Activated naive CD8-positive, alpha-beta T cell treated with anti-CD3 and anti-CD28 coated beads, Interleukin-2, amount 10 ng/mL, durations not matched to agents 7 days and 5 days (primary cell): Measurements from ENCODE around the gene C1R. TPM values are rescaled to one million over a fixed set of nuclear protein-coding genes. Genes with fewer than 3 reads are reported as not detected.

ENCODE experiments used
- ATAC-seq: fragments of 150-1000 bp; cut with Tn5 transposase; one replicate; pipeline ENCODE4 v1.10.0; 2021; ENCODE audit warnings: low read depth, moderate library complexity
- POLR2A ChIA-PET: fragments of 350-600 bp; sonication (Branson Sonifier 250); formaldehyde crosslinking; loops from one replicate; lab custom pipeline; 2021; ENCODE audit warnings: antibody characterized with exemption; lab: Charles Lee
- DNase-seq: peaks from one replicate; pipeline ENCODE4 v3.0.0; 2021
- H3K27ac Mint-ChIP-seq: one replicate; pipeline ENCODE4 v1.8.0; 2022; ENCODE audit warnings: mild to moderate bottlenecking, mixed read lengths
- H3K27me3 Mint-ChIP-seq: one replicate; pipeline ENCODE4 v1.8.0; 2022; ENCODE audit warnings: mild to moderate bottlenecking, moderate library complexity, mixed read lengths
- H3K36me3 Mint-ChIP-seq: one replicate; pipeline ENCODE4 v1.8.0; 2021; ENCODE audit warnings: mild to moderate bottlenecking, mixed read lengths
- H3K4me1 Mint-ChIP-seq: one replicate; pipeline ENCODE4 v1.8.0; 2021; ENCODE audit warnings: mixed read lengths
- H3K4me3 Mint-ChIP-seq: one replicate; pipeline ENCODE4 v1.8.0; 2022; ENCODE audit warnings: mild to moderate bottlenecking, moderate library complexity, mixed read lengths
- H3K9me3 Mint-ChIP-seq: one replicate; pipeline ENCODE4 v1.8.0; 2021; ENCODE audit warnings: mixed read lengths
- total RNA-seq, 2 experiments: library from RNA; stranded (reverse); gene quantifications; one replicate each; pipeline ENCODE4 v1.2.3, GENCODE V29; 2021

The C1R gene
- total RNA-seq, 2 experiments from 2014 or later = 4.6 to 6.4 TPM

DNA sequence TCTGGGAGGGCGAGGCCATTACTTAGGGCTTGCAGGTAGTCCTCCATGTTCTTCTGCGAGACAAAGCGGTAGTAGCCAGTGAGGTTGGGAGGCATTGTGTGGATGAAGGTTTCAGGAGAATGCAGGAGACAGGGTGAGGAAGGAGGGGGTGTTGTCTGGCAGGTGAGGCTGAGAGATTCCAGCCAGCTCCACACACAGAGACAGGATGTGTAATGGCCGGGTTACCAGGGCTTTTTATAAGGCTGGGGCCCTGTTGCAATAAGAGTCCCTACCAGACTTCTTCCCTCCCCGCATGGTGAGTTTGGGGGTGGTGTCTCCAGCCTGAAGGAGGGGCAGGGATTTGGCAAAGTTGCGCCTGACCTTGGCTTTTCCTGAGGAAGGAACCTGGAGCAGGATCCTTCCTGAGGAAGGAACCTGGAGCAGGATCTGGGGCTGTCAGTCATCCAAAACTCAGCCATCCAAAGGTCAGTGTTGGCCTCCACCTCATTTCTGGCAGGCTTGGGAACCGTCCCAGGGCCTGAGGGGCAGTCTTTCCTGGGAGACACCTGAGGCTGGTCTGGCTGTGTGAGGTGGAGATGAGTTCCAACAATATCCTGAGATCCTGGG, 36.5 kb upstream of the C1R start, which contains the start of gene RBP5:
Gene RBP5 (minus strand): TSS at position 209 of the 606 bp plus-strand sequence. CDS start 114 bp downstream, at position 95.
- DNase-seq (no peak), ATAC-seq (no peak)
- Mint-ChIP-seq H3K4me1 (peaks cover 29% of the 10 kb centered on the region), H3K27me3 (no peaks in the 10 kb centered on the region), H3K9me3 (no peaks in the 10 kb centered on the region), H3K4me3 (peak within 1 kb of the TSS; percentile 97), H3K36me3 (peaks cover 18% of the 10 kb centered on the region), H3K27ac (peak within 1 kb of the TSS; percentile 93)
- POLR2A ChIA-PET = interaction anchor here (0.5 to 3.0 kb wide), 4 partner anchors 47 to 252 kb away, joined by 3 to 12 read pairs (median 4); partner anchors contain the start of genes C12orf57, LPCAT3 and RNU7-1

DNA sequence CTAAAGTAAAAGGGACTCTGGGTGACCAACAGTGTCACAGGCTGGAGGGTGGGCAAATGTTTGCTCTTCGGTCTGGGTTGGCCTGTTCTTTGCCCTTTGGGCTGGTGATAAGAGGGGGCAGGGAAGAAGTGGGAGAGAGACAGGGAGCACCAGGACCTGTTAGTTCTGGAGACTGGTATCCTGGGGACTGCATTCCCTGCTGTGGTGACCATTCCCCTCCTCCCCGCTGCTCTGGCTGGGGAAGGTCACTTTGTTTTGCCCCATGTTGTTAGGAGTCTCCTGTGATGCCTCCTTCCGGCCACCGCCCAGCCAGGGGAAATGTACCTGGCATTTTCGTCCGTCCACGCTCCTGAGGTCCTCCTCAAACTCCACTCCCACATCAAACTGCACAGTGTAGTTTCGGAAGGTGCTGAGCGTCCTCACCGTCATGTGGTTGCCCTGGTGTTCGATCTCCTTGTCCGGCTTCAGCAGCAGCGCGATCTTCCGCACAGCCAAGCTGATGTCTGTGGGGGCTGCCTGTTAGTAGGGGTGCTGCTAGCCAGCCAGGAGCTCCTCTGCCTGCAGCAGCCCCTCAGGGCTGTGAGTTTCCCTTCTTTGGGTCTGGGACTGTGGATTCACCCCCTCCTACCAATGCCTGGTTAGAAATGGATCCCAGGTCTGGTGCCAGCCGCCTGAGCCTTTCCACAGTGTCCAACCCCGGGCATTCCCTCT, 35.8 kb upstream of the C1R start:
- ATAC-seq = no peak
- Mint-ChIP-seq H3K4me3 (peak overlapping the region; percentile 62), H3K27ac (no peak overlapping the region), H3K9me3 (no peaks in the 10 kb centered on the region), H3K36me3 (peaks cover 16% of the 10 kb centered on the region), H3K4me1 (peaks cover 26% of the 10 kb centered on the region), H3K27me3 (no peaks in the 10 kb centered on the region)
- no peak for DNase-seq
- POLR2A ChIA-PET = interaction anchor here (0.6 kb wide), 1 partner anchor 47 kb away, joined by 3 read pairs; no protein-coding TSS in a partner anchor

DNA sequence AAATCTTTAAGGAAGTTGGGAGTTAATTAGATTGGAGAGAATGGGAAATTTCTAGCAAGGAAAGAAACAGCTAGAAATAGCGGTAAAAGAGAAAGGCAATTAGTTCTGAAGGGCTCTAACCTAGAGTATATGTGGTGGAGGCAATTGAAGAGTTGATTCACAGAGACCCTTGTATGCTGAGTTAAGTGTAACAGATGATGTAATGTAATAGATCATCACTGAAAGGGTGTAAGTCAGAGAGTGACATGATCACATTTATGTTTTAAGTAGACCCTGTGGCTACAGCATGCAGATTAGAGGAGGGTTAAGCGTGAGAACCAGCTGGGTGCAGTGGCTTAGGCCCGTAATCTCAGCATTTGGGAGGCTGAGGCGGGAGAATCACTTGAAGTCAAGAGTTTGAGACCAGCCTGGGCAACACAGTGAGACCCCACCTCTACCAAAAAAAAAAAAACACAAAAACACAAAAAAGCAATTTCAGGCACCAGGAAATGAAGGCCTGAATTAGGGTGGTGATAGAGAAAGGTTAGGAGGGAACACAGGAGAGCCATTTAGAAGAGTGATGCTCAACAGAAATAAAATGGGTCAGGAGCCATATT, 33.5 kb upstream of the C1R start:
- ATAC-seq (no peak), DNase-seq (no peak)
- H3K27ac Mint-ChIP-seq = no peak overlapping the region
- H3K4me1 Mint-ChIP-seq = peaks cover 8% of the 10 kb centered on the region
- H3K36me3 Mint-ChIP-seq = peaks cover 9% of the 10 kb centered on the region
- H3K27me3 Mint-ChIP-seq = no peaks in the 10 kb centered on the region
- H3K4me3 Mint-ChIP-seq = no peak overlapping the region
- H3K9me3 Mint-ChIP-seq = no peaks in the 10 kb centered on the region
- POLR2A ChIA-PET = interaction anchor here (0.6 kb wide), 1 partner anchor 164 kb away, joined by 4 read pairs; no protein-coding TSS in a partner anchor

DNA sequence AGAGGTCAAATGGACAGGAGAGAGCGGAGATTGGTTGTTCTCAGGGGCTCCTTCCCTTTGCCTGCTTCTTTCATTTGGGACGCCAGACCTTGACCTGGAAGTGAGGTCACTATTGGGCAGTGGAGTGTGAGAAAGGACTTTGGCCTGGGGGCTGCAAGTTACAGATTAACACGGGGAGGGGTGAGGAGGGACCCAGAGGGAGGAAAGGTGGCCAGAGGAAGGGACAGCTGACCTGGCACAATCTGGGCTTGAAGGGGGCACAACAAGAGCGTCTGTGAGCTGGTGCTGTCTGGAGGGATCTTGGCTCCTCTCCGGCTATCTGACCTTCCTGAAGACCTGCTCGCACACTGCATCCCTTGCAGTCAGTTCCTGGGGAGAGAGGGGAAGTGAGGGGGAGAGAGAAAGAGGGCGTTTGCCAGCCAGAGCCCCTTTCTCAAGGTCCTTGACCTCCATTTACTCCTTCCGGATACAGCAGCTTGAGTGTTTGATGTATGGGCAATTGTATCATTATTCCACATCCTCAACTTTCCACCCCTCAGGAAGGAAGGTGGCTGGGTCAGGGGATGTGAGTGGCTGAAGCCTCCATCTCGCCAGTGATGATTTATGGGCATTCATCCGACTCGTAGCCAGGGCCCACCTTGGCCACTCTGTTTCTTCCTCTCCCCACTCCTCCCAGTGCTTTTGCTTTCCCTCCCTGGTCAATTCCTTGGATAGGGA, 31.7 kb upstream of the C1R start:
- DNase-seq (no peak), ATAC-seq (no peak)
- no peaks in the 10 kb centered on the region for H3K27me3 Mint-ChIP-seq
- no peak overlapping the region for H3K27ac Mint-ChIP-seq
- peaks cover 9% of the 10 kb centered on the region for H3K36me3 Mint-ChIP-seq
- H3K4me1 Mint-ChIP-seq = peaks cover 6% of the 10 kb centered on the region
- H3K4me3 Mint-ChIP-seq = no peak overlapping the region
- H3K9me3 Mint-ChIP-seq = no peaks in the 10 kb centered on the region
- POLR2A ChIA-PET = no interaction called here

DNA sequence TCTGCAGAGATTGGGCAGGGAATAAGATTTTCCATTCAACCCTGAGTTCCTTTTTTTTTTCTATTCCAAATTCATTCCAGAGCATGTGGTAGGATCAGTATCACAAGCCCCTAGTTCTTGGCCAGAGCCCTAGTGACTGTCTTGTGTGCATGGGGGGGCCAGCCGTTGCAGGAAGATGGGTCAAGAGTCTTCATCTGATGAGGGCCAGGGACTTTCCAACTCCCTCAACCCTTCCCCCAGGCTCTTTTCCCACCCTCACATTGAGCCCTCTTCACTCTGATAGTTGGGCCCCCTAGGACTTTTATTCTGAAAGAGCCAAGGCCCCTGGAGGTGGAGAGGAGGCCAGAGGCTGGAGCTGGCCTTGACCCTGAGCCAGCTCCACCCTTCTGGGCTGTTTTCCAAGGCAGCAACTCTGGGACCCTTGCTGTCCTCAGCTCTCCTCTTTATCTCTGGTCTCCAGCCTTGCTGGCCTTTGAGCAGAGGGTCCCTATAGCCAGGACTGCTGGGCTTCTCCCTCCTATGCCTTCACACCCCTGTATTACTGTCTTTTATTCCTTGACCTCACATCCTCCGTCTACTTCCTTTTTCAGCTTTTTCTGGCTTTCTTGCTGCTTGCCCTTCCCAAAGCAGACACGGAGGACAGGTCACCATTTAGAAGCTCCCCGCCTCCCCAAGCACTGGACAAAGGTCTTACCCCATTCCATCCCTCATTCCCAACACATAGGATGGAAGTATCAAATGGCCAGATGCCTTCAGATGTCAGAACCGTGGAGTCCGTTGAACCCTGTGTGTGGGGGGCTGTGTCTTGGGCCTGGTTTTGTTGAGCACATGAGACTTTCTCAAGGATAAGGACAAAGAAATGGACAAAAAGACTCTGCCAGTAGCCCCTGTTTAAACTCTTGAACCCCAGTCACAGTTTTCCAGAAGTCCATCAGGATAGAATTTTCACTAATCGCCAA, 30.8 kb upstream of the C1R start:
- no peak for ATAC-seq
- H3K4me3 Mint-ChIP-seq = no peak overlapping the region
- POLR2A ChIA-PET = interaction anchor here (0.8 kb wide), 1 partner anchor 16 kb away, joined by 3 read pairs; no protein-coding TSS in a partner anchor
- peaks cover 14% of the 10 kb centered on the region for H3K36me3 Mint-ChIP-seq
- H3K4me1 Mint-ChIP-seq = peaks cover 7% of the 10 kb centered on the region
- H3K27ac Mint-ChIP-seq = no peak overlapping the region
- DNase-seq = no peak
- no peaks in the 10 kb centered on the region for H3K27me3 Mint-ChIP-seq
- no peaks in the 10 kb centered on the region for H3K9me3 Mint-ChIP-seq

DNA sequence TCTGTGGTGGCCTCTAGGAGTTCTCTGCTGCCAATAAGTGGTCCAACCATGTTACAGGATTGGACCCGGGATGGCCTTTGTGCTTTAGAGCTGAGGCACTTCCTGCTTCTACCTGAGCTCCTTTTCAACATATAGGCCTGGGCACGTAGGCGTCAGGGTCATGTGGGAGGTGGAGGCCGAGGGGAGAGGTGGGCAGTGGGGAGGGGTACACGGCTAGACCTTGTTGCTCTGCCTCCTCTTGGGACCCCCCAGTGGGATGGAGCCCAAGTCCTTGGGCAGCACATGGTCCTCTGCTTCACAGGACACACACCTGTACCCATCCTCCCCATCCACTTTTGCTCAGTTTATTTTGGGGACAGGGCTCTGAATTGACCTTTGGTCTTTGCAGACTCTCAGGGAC, 29.1 kb upstream of the C1R start:
- Mint-ChIP-seq H3K9me3 (no peaks in the 10 kb centered on the region), H3K4me3 (no peak overlapping the region), H3K4me1 (peaks cover 8% of the 10 kb centered on the region), H3K36me3 (peaks cover 14% of the 10 kb centered on the region), H3K27me3 (no peaks in the 10 kb centered on the region), H3K27ac (no peak overlapping the region)
- DNase-seq (no peak), ATAC-seq (no peak)
- POLR2A ChIA-PET = no interaction called here

DNA sequence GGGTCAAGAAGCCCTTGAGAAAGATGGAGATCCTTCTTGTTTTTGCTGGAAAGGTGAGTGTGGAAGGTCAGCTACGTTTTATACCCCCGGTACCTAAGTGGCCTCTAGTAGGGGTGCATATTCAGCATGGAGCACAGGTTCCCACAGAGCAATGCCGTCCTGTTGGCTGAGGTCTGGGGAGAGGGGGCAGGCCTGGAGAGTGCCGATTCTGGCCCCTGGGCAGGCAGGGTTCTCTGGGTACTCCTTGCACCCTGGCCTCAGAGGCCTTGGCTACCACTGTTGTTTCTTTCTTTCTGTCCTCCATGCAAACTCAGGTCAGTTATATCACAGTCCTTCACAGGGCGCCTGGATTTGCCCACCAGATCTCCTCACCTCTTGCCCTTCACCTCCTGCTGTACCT, 27.9 kb upstream of the C1R start:
- POLR2A ChIA-PET = no interaction called here
- no peak overlapping the region for H3K27ac Mint-ChIP-seq
- ATAC-seq (no peak), DNase-seq (no peak)
- H3K36me3 Mint-ChIP-seq = peaks cover 22% of the 10 kb centered on the region
- peaks cover 5% of the 10 kb centered on the region for H3K4me1 Mint-ChIP-seq
- no peaks in the 10 kb centered on the region for H3K27me3 Mint-ChIP-seq
- H3K4me3 Mint-ChIP-seq = no peak overlapping the region
- H3K9me3 Mint-ChIP-seq = no peaks in the 10 kb centered on the region

DNA sequence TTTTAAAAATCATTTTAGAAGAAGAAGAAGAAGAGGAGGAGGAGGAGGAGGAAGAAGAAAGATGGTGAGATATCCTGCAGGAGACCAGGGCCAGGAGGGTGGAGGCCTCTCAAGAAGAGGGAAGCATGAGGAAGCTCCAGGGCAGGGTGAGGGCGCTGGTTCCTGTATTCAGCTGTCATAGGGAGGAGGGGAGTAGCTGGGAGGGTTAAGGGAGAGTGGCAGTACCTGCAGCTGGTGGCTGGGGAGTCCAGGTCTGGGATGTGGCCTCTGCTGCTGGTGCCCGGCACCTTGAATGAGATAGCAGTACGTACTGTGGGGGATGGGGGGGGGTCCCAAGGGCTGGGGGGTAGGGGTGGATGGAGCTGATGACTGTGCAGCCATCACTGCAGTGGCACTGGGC, 26.6 kb upstream of the C1R start:
- ATAC-seq = no peak
- no peaks in the 10 kb centered on the region for H3K27me3 Mint-ChIP-seq
- H3K4me1 Mint-ChIP-seq = peaks cover 7% of the 10 kb centered on the region
- H3K9me3 Mint-ChIP-seq = no peaks in the 10 kb centered on the region
- POLR2A ChIA-PET = no interaction called here
- H3K4me3 Mint-ChIP-seq = no peak overlapping the region
- no peak for DNase-seq
- H3K27ac Mint-ChIP-seq = peak overlapping the region; percentile 31
- peaks cover 24% of the 10 kb centered on the region for H3K36me3 Mint-ChIP-seq

DNA sequence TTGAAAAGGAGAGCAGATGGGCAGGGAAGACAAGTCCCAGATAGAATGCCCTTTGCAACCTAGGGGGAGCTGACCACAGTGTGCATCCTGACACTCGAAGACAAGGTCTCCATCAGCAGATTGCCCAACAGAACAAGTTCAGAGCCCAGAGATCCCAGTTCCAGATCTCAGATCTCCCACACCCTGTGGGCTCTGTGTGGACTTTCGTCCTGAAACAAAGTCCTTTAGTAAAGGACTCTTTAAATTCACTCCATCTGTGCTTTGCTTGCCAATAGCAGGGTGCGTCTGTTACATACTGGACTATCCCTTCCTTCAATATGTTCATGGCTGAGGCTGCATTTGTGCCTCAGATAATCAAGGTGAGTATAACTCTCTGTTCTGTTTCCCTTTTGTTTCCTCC, 25.4 kb upstream of the C1R start:
- Mint-ChIP-seq H3K27me3 (no peaks in the 10 kb centered on the region), H3K4me3 (no peak overlapping the region), H3K27ac (no peak overlapping the region), H3K9me3 (no peaks in the 10 kb centered on the region), H3K4me1 (peaks cover 12% of the 10 kb centered on the region), H3K36me3 (peaks cover 21% of the 10 kb centered on the region)
- POLR2A ChIA-PET = no interaction called here
- ATAC-seq (no peak), DNase-seq (no peak)

DNA sequence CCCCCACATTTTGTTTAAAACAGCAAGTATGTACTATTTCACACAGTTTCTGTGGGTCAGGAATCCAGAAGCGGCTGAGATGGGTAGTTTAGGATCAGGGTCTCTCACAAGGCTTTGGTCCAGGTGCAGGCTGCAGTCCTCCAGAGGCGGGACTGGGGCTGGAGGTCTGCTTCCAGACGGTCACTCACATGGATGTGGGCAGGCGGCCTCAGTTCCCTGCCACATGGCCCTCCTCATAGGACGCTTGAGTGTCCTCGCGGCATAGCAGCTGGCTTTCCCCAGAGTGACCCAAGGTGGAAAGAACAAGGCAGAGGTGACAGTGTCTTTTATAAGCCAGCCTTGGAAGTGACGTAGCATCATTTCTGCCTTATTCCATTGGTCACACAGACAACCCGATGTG, 24.7 kb upstream of the C1R start:
- Mint-ChIP-seq H3K4me3 (no peak overlapping the region), H3K4me1 (peaks cover 12% of the 10 kb centered on the region)

DNA sequence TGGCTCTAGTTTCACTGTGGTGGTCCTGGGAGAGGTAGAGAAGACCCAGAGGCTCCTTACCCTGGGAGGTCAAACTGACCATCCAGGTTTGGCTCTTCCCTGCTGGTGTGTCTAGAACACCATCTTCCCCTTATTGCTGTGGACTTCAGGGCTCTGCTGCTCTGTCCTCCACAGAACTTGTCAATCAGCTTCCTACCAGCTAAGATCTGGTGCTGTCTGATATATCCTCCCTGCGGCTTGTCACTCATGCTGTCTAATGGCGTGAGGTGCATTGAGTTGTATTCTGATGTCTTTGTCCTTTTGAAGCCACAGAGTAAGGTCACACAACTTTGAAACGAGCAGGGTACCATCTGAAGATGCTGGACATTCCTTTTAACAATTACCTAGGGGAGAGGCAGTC, 24.0 kb upstream of the C1R start:
- peaks cover 22% of the 10 kb centered on the region for H3K36me3 Mint-ChIP-seq

More for the DNA sequence above, 24.7 kb upstream of the C1R start:
- ATAC-seq = no peak
- no peak overlapping the region for H3K27ac Mint-ChIP-seq
- POLR2A ChIA-PET = no interaction called here
- DNase-seq = no peak
- H3K27me3 Mint-ChIP-seq = no peaks in the 10 kb centered on the region
- peaks cover 21% of the 10 kb centered on the region for H3K36me3 Mint-ChIP-seq
- H3K9me3 Mint-ChIP-seq = no peaks in the 10 kb centered on the region

DNA sequence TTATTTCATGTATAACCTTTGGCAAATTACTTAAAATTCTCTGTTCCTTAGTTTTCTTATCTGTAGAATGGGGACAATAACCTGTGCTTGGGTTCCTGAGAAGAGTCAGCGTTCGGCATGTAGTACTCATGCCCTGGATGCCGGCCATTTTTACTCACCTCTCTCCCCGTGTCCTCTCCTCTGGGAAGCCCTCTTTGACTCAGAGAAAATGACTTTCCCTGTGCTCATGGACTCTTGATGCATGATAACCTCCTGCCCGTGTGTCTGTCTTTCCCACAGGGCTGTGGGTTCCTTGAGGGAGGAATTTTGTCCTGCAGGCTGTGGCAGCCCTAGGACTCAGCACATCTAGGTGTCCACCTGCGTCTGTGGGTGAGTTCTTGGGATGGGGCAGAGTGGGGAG, 22.6 kb upstream of the C1R start:
- Mint-ChIP-seq H3K27me3 (no peaks in the 10 kb centered on the region), H3K9me3 (no peaks in the 10 kb centered on the region), H3K4me1 (peaks cover 21% of the 10 kb centered on the region), H3K4me3 (no peak overlapping the region), H3K27ac (no peak overlapping the region), H3K36me3 (peaks cover 21% of the 10 kb centered on the region)
- DNase-seq = no peak
- ATAC-seq = no peak
- POLR2A ChIA-PET = no interaction called here

More for the DNA sequence above, 24.0 kb upstream of the C1R start:
- no peaks in the 10 kb centered on the region for H3K9me3 Mint-ChIP-seq
- no peaks in the 10 kb centered on the region for H3K27me3 Mint-ChIP-seq
- ATAC-seq (no peak), DNase-seq (no peak)
- no peak overlapping the region for H3K27ac Mint-ChIP-seq
- H3K4me1 Mint-ChIP-seq = peaks cover 14% of the 10 kb centered on the region
- H3K4me3 Mint-ChIP-seq = no peak overlapping the region
- POLR2A ChIA-PET = no interaction called here
